ENCODE results near the gene HPS3. TPM values are rescaled to one million over a fixed set of nuclear protein-coding genes. Genes with fewer than 3 reads are reported as not detected.

The HPS3 gene, protein sequence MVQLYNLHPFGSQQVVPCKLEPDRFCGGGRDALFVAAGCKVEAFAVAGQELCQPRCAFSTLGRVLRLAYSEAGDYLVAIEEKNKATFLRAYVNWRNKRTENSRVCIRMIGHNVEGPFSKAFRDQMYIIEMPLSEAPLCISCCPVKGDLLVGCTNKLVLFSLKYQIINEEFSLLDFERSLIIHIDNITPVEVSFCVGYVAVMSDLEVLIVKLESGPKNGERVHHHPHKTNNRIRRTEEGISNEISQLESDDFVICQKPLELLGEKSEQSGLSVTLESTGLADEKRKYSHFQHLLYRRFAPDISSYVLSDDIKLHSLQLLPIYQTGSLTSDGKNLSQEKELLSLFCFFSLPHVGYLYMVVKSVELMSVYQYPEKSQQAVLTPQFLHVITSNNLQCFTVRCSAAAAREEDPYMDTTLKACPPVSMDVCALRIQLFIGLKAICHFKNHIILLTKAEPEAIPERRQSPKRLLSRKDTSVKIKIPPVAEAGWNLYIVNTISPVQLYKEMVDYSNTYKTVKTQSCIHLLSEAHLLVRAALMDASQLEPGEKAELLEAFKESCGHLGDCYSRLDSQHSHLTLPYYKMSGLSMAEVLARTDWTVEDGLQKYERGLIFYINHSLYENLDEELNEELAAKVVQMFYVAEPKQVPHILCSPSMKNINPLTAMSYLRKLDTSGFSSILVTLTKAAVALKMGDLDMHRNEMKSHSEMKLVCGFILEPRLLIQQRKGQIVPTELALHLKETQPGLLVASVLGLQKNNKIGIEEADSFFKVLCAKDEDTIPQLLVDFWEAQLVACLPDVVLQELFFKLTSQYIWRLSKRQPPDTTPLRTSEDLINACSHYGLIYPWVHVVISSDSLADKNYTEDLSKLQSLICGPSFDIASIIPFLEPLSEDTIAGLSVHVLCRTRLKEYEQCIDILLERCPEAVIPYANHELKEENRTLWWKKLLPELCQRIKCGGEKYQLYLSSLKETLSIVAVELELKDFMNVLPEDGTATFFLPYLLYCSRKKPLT
- 5.4 and 6.6 TPM in 2 replicates for total RNA-seq (2014; rRNA removed; shearing (Covaris generic))

DNA sequence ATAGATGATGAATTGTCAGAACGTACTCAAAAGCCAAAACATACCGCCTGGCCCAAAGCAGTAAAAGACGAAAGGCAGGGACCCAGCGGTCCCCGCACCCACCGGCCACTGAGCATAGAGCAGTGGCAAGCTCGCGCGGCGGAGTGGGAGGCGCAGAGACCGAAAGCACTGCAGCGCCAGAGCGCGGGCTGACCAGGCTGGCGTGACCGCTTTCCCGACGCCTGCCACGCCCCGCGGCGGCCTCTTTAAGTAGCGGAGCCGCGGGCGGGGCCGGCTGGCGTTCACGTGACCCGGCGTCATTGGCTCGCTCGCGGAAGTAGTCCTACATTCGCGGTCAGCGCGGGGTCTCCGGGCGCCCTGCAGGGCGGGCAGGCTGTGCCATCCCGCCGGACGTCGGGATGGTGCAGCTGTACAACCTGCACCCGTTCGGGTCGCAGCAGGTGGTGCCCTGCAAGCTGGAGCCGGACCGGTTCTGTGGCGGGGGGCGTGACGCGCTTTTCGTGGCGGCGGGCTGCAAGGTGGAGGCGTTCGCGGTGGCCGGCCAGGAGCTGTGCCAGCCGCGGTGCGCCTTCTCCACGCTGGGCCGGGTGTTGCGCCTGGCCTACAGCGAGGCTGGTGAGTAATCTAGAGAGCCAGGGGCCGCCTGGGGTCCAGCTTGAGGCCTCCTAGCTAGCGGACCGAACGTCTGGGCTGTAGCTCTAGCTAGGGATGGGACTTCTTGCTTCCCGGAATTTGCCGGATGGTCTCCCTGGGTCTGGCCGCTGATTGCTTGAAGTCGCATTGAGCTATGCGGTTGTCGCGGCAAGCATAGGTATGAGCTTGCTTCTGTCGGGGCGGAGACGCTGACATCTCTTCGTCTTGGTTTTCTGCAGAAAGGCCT lies at the start of gene HPS3:
HPS3 (plus strand) TSS at position 313 of the 880 bp plus-strand sequence; CDS start at position 399, 86 bp downstream.

DNA sequence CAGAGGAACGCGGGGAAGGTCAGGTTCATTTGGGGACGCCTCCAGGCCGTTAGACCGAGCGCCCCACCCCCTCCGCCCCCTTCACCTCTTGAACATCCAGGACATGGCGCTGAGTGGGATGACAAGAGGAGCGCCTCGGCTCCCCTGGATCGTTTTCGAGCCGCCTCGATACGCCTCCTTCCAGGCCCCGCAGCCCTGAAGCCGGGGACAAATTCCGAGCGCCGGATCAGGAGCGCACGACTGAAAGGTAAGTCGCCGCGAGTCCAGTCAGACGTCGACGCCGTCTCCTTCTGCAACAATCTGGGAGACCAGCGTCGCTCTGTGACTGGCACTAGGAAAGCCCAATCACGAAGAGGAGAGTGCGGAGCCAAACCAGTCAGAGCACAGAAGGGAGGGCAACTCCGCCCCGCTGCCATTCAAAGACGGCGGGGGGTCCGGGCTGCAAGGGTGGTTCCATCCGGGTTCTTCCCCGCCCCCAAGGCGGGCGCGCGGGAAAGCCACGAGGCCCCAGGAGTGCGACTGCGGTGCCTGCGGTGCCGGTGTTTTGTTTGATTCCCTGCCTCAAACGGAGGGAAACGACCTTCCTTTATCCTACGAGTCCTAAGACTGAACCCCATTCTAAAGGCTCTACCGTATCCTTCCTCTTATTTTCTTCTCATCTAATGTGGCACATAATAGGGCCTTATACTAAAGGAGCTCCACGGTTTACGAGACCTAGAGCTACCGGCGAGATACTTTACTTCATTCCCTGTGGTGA lies 43.0 kb upstream of the HPS3 start, which contains the start of gene HLTF:
HLTF (minus strand) TSS at position 302 of the 757 bp plus-strand sequence; CDS start at position 105, 197 bp downstream.

DNA sequence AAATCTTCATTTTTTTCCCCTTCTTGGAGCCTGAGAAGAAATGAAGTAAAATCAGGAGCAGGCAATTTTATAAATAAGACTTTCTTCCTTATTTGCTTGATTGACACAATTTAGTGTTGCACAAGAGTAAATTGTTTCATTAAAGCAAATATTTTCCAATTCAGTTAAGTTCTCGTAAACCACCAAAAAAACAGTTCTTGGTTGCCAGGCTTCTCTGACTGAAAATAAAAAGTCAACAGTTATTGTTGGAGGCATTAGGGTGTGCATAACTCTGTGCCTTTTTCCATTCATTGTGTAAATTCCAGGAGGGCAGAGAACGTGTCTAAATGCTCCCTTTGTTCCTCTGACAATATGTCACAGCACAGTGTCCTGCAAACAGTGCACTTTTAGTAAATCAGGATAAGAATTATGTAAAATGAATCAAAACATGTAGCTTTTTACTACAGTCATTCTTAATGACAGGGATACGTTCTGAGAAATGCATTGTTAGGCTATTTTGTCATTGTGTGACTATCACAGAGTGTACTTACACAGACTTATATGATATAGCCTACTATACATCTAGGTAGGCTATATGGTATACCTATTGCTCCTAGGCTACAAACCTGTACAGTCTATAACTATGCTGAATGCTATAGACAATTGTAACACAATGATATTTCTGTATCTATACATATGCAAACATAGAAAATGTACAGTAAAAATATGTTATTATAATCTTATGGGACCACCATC lies 92.5 kb downstream of the HPS3 start, which contains the start of gene CP:
CP (minus strand) TSS at position 47 of the 735 bp plus-strand sequence; CDS start at position 10, 37 bp downstream.

Small RNAs within 50 kb of the gene (small RNA-seq; reads per million reads assigned to genes)
- gene RF00019, result not detected

Other genes starting within 250 kb of the HPS3 start
- 14.1 and 14.2 TPM in 2 replicates for gene GYG1, start 138.1 kb upstream of the HPS3 start, total RNA-seq (2014; rRNA removed; shearing (Covaris generic))
- 36.9 and 39.1 TPM in 2 replicates for gene HLTF, start 43.1 kb upstream of the HPS3 start, total RNA-seq (2014; rRNA removed; shearing (Covaris generic))
- not detected in 2 replicates for gene CP, start 92.2 kb downstream of the HPS3 start, total RNA-seq (2014; rRNA removed; shearing (Covaris generic))
- gene TM4SF18, start 204.0 kb downstream of the HPS3 start, total RNA-seq (2014; rRNA removed; shearing (Covaris generic)), result 5.0 and 5.3 TPM in 2 replicates
- 147 and 154 TPM in 2 replicates for gene TM4SF1, start 248.0 kb downstream of the HPS3 start, total RNA-seq (2014; rRNA removed; shearing (Covaris generic))

Data from A375 (cell line).